Suprapubic skin (tissue), 3 donors: ENCODE measurements around the gene CDK5RAP3.

Source experiments
- EP300 ChIP-seq: sonication (generic); formaldehyde crosslinking; IDR thresholded peaks from one replicate; pipeline ENCODE4 v1.6.1; 2017; ENCODE audit warnings: antibody characterized with exemption
- POLR2A ChIP-seq, 2 donors: fragments of 450-650 bp; IDR thresholded peaks; one replicate each; pipeline ENCODE4 v1.6.1; 2017; ENCODE audit warnings: antibody characterized with exemption in 2 of 2, mild to moderate bottlenecking in 2 of 2, moderate library complexity in 2 of 2
- TF ChIP-seq, protein P1 (sequence below), 2 donors: fragments of 200-600 bp in 1 of 2; fragments of 450-650 bp in 1 of 2; sonication (generic) in 1 of 2; IDR thresholded peaks; one replicate each; pipeline ENCODE4 v1.5.1; 2016 to 2019; ENCODE audit warnings: antibody characterized with exemption in 2 of 2, mild to moderate bottlenecking in 1 of 2, moderate library complexity in 1 of 2

DNA sequence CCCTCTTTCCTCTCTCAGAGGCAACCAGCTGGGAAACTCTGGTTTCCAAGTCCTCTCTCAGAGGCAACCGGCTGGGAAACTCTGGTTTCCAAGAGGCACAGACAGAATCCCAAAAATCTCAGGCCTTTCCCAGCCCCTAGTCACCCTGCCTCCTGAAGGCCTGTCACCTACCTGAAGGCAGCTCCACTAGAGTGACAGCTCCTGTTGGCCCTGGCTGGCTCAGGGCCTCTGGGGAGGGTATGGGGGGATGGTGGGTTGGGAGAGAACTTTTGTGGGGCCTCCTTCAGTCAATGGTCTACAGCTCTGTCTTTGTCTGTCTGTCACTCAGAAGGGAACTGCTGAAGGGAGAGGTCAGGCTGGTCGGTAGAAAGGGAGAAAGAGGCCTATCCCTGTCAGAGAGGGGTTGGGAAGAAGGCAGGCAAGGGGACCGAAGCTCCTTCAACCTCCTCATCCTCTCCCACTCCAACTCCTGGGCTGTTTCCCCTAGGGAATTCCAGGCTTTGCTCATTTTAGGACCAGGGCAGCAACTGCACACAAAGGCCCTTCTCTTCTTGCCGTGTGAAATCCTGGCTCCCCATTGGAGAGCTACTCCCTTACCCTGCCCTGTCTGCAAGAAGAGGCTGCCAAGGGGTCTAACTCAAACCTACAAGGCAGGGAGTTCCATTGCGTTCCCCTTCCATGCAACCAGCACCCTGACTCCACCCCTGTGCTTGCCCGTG lies 43.1 kb downstream of the CDK5RAP3 start:
- TF ChIP-seq EP300 = no peak
- TF ChIP-seq, protein P1, sequence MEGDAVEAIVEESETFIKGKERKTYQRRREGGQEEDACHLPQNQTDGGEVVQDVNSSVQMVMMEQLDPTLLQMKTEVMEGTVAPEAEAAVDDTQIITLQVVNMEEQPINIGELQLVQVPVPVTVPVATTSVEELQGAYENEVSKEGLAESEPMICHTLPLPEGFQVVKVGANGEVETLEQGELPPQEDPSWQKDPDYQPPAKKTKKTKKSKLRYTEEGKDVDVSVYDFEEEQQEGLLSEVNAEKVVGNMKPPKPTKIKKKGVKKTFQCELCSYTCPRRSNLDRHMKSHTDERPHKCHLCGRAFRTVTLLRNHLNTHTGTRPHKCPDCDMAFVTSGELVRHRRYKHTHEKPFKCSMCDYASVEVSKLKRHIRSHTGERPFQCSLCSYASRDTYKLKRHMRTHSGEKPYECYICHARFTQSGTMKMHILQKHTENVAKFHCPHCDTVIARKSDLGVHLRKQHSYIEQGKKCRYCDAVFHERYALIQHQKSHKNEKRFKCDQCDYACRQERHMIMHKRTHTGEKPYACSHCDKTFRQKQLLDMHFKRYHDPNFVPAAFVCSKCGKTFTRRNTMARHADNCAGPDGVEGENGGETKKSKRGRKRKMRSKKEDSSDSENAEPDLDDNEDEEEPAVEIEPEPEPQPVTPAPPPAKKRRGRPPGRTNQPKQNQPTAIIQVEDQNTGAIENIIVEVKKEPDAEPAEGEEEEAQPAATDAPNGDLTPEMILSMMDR (IDR thresholded peaks at IDR 0.05) = no peak
- TF ChIP-seq POLR2A (IDR thresholded peaks at IDR 0.05) = no peak
